Right ventricle myocardium inferior (tissue), 1 donor: ENCODE measurements around the gene MX1. TPM values are rescaled to one million over a fixed set of nuclear protein-coding genes. Genes with fewer than 3 reads are reported as not detected.

Experiments
- ATAC-seq: fragments of 200-7000 bp; cut with Tn5 transposase; one replicate; pipeline ENCODE4 v1.9.1; 2020; ENCODE audit warnings: mild to moderate bottlenecking, moderate library complexity
- DNase-seq: peaks from one replicate; pipeline ENCODE4 v3.0.0; 2021; ENCODE audit errors: missing footprints
- intact Hi-C: fragments of 100-400 bp; cut with DNase I; formaldehyde crosslinking; loops from one replicate; pipeline ENCODE4 v1.11.0; 2022
- total RNA-seq: library from RNA; stranded (reverse); fragmentation: NEBNext Ultra II Directional; extraction: Animal tissue kit (Norgen Biotek cat#: 25700); gene quantifications from one replicate; pipeline ENCODE4 v1.2.1, GENCODE V29; 2021
- donor health status: DM: no; HTN: yes; CAD: no; lungs with severe emphysema.

The MX1 gene
- total RNA-seq, 1 donor from 2014 or later: 11.0 TPM

GRCh38 chr21:41478319-41479177 is 52.5 kb downstream of the MX1 start:
- ATAC-seq (no peak), DNase-seq (no peak)
- intact Hi-C loops: no loop called here

- intact Hi-C loops: no loop called here
- ATAC-seq (no peak), DNase-seq (no peak)
These were observed 53.6 kb downstream of the MX1 start for GRCh38 chr21:41479686-41480085.

GRCh38 chr21:41480086-41480690 is 54.1 kb downstream of the MX1 start:
- DNase-seq: no peak
- no peak for ATAC-seq
- intact Hi-C loops: no loop called here

GRCh38 chr21:41481191-41481590 is 55.2 kb downstream of the MX1 start:
- DNase-seq (no peak), ATAC-seq (no peak)
- intact Hi-C loops: no loop called here

GRCh38 chr21:41482301-41482700 is 56.3 kb downstream of the MX1 start:
- no peak for ATAC-seq
- intact Hi-C loops: no loop called here

GRCh38 chr21:41482980-41483379 is 56.9 kb downstream of the MX1 start:
- ATAC-seq (no peak), DNase-seq (no peak)
- intact Hi-C loops: no loop called here

More at GRCh38 chr21:41482301-41482700, 56.3 kb downstream of the MX1 start:
- DNase-seq: no peak

GRCh38 chr21:41483415-41483814 is 57.4 kb downstream of the MX1 start:
- DNase-seq (no peak), ATAC-seq (no peak)
- intact Hi-C loops: no loop called here

- ATAC-seq: no peak
- intact Hi-C loops: no loop called here
These were observed 57.9 kb downstream of the MX1 start for GRCh38 chr21:41483973-41484372.

GRCh38 chr21:41487082-41487481 is 61.0 kb downstream of the MX1 start:
- intact Hi-C loops: no loop called here
- no peak for DNase-seq
- ATAC-seq: no peak

More at GRCh38 chr21:41483973-41484372, 57.9 kb downstream of the MX1 start:
- no peak for DNase-seq

GRCh38 chr21:41488080-41488479 is 62.0 kb downstream of the MX1 start:
- ATAC-seq (no peak), DNase-seq (no peak)
- intact Hi-C loops: no loop called here

- DNase-seq (no peak), ATAC-seq (no peak)
- intact Hi-C loops: no loop called here
These were observed 63.3 kb downstream of the MX1 start for GRCh38 chr21:41489329-41489728.

- ATAC-seq: no peak
- DNase-seq: no peak
- intact Hi-C loops: no loop called here
These were observed 64.3 kb downstream of the MX1 start for GRCh38 chr21:41490330-41490729.

- intact Hi-C loops: no loop called here
- DNase-seq: no peak
- no peak for ATAC-seq
These were observed 65.4 kb downstream of the MX1 start for GRCh38 chr21:41491412-41491811.

GRCh38 chr21:41494242-41494641 is 68.2 kb downstream of the MX1 start:
- intact Hi-C loops: no loop called here
- ATAC-seq (no peak), DNase-seq (no peak)

- intact Hi-C loops: no loop called here
- no peak for DNase-seq
- ATAC-seq: no peak
These were observed 71.0 kb downstream of the MX1 start for GRCh38 chr21:41497008-41497407.

- no peak for ATAC-seq
- no peak for DNase-seq
- intact Hi-C loops: no loop called here
These were observed 71.7 kb downstream of the MX1 start for GRCh38 chr21:41497788-41498187.

GRCh38 chr21:41499920-41500319 is 73.9 kb downstream of the MX1 start:
- ATAC-seq: no peak

GRCh38 chr21:41500363-41500762 is 74.3 kb downstream of the MX1 start:
- DNase-seq (no peak), ATAC-seq (no peak)
- intact Hi-C loops: no loop called here

More at GRCh38 chr21:41499920-41500319, 73.9 kb downstream of the MX1 start:
- no peak for DNase-seq
- intact Hi-C loops: no loop called here

GRCh38 chr21:41500931-41501381 is 74.9 kb downstream of the MX1 start:
- ATAC-seq: no peak
- intact Hi-C loops: no loop called here
- no peak for DNase-seq

- ATAC-seq: no peak
- intact Hi-C loops: no loop called here
- no peak for DNase-seq
These were observed 75.9 kb downstream of the MX1 start for GRCh38 chr21:41501919-41502318.
